WTC11 (cell line): ENCODE measurements around the gene ACVR2B. TPM values are rescaled to one million over a fixed set of nuclear protein-coding genes. Genes with fewer than 3 reads are reported as not detected.

ENCODE experiments used
- ATAC-seq: fragments of 200-7000 bp; cut with Tn5 transposase; 2 replicates; pipeline ENCODE4 v1.10.0; 2021; ENCODE audit warnings: mild to moderate bottlenecking, moderate library complexity
- CTCF ChIA-PET: fragments of 300-600 bp; sonication (Branson Sonifier 250); formaldehyde crosslinking; loops from one replicate; lab custom pipeline; 2021; ENCODE audit warnings: antibody characterized with exemption; lab: Charles Lee
- POLR2A ChIA-PET: fragments of 350-600 bp; sonication (Branson Sonifier 250); formaldehyde crosslinking; loops from one replicate; lab custom pipeline; 2021; ENCODE audit warnings: antibody characterized with exemption; lab: Charles Lee
- DNase-seq: peaks from one replicate; pipeline ENCODE4 v3.0.0; 2021; ENCODE audit warnings: low spot score
- H3K27ac Mint-ChIP-seq: 2 replicates; pipeline ENCODE4 v1.8.0; 2021; ENCODE audit warnings: mixed read lengths
- H3K27me3 Mint-ChIP-seq: 2 replicates; pipeline ENCODE4 v1.8.0; 2021; ENCODE audit warnings: low read depth, mild to moderate bottlenecking, moderate library complexity, mixed read lengths
- H3K36me3 Mint-ChIP-seq: 2 replicates; pipeline ENCODE4 v1.8.0; 2021; ENCODE audit warnings: mixed read lengths
- H3K4me1 Mint-ChIP-seq: 2 replicates; pipeline ENCODE4 v1.8.0; 2022; ENCODE audit warnings: mixed read lengths
- H3K4me3 Mint-ChIP-seq: 2 replicates; pipeline ENCODE4 v1.8.0; 2021; ENCODE audit warnings: mild to moderate bottlenecking, moderate library complexity, mixed read lengths
- H3K9me3 Mint-ChIP-seq: 2 replicates; pipeline ENCODE4 v1.8.0; 2021; ENCODE audit warnings: mixed read lengths
- AR ChIP-seq: fragments of 250-450 bp; sonication (Bioruptor Pico); IDR thresholded peaks from 2 replicates; pipeline ENCODE4 v1.9.0; 2021; ENCODE audit warnings: mild to moderate bottlenecking
- ATF6 ChIP-seq: sonication (generic); formaldehyde crosslinking; IDR thresholded peaks from 2 replicates; pipeline ENCODE4 v1.8.1; 2023; ENCODE audit warnings: mild to moderate bottlenecking, missing genetic modification reagents
- CTCF ChIP-seq: fragments of 200-600 bp; IDR thresholded peaks from 2 replicates; pipeline ENCODE4 v1.8.0; 2022; ENCODE audit warnings: antibody characterized with exemption
- FOXJ3 ChIP-seq: sonication (generic); formaldehyde crosslinking; IDR thresholded peaks from 2 replicates; pipeline ENCODE4 v1.9.0; 2021; ENCODE audit warnings: missing genetic modification reagents, mild to moderate bottlenecking, borderline replicate concordance
- IRF2 ChIP-seq: sonication (generic); formaldehyde crosslinking; IDR thresholded peaks from 2 replicates; pipeline ENCODE4 v1.8.0; 2022; ENCODE audit warnings: low read depth, missing genetic modification reagents, borderline replicate concordance
- KAT7 ChIP-seq: sonication (generic); formaldehyde crosslinking; IDR thresholded peaks from 2 replicates; pipeline ENCODE4 v1.8.1; 2023; ENCODE audit warnings: missing genetic modification reagents, mild to moderate bottlenecking, borderline replicate concordance
- TEAD4 ChIP-seq: sonication (generic); formaldehyde crosslinking; IDR thresholded peaks from 2 replicates; pipeline ENCODE4 v1.8.0; 2022; ENCODE audit warnings: mild to moderate bottlenecking, missing genetic modification reagents
- ZNF121 ChIP-seq: sonication (generic); formaldehyde crosslinking; IDR thresholded peaks from 2 replicates; pipeline ENCODE4 v1.8.0; 2023; ENCODE audit warnings: missing genetic modification reagents
- ZNF138 ChIP-seq: sonication (generic); formaldehyde crosslinking; conservative IDR thresholded peaks from 2 replicates; pipeline ENCODE4 v1.8.1; 2022; ENCODE audit warnings: mild to moderate bottlenecking, moderate library complexity, missing genetic modification reagents
- ZNF396 ChIP-seq: fragments of 250-450 bp; sonication (Bioruptor Pico); IDR thresholded peaks from 2 replicates; pipeline ENCODE4 v1.8.0; 2021; ENCODE audit warnings: mild to moderate bottlenecking, moderate library complexity, borderline replicate concordance
- ZNF423 ChIP-seq: fragments of 250-450 bp; sonication (Bioruptor Pico); IDR thresholded peaks from 2 replicates; pipeline ENCODE4 v2.1.2; 2022; ENCODE audit warnings: mild to moderate bottlenecking, moderate library complexity
- ZNF425 ChIP-seq: fragments of 250-450 bp; sonication (Bioruptor Pico); conservative IDR thresholded peaks from 2 replicates; pipeline ENCODE4 v1.9.0; 2021; ENCODE audit warnings: mild to moderate bottlenecking
- total RNA-seq: library from RNA; stranded (reverse); gene quantifications from 3 replicates; pipeline ENCODE4 v1.2.3, GENCODE V29; 2021
- TF ChIP-seq, protein P1 (sequence below): fragments of 250-450 bp; sonication (Bioruptor Pico); IDR thresholded peaks from 2 replicates; pipeline ENCODE4 v2.1.2; 2022; ENCODE audit warnings: mild to moderate bottlenecking, moderate library complexity
- TF ChIP-seq, protein P2 (sequence below): sonication (generic); formaldehyde crosslinking; IDR thresholded peaks from 2 replicates; pipeline ENCODE4 v1.8.1; 2022; ENCODE audit warnings: low read depth, missing genetic modification reagents, borderline replicate concordance
- TF ChIP-seq, protein P3 (sequence below): sonication (generic); formaldehyde crosslinking; IDR thresholded peaks from 2 replicates; pipeline ENCODE4 v1.8.0; 2022; ENCODE audit warnings: mild to moderate bottlenecking, missing genetic modification reagents
- TF ChIP-seq, protein P4 (sequence below): fragments of 250-450 bp; sonication (Bioruptor Pico); IDR thresholded peaks from 2 replicates; pipeline ENCODE4 v1.9.0; 2021; ENCODE audit warnings: moderate library complexity, mild to moderate bottlenecking, inconsistent platforms, borderline replicate concordance

Gene ACVR2B
- total RNA-seq, 1 experiment from 2014 or later: 104 TPM

GRCh38 chr3:38516669-38517068 is 63.0 kb downstream of the ACVR2B start (continued):
- no peak for TF ChIP-seq ZNF425 (CRISPR knock-in tag)
- TF ChIP-seq, all 79 proteins: peak for 0

DNA sequence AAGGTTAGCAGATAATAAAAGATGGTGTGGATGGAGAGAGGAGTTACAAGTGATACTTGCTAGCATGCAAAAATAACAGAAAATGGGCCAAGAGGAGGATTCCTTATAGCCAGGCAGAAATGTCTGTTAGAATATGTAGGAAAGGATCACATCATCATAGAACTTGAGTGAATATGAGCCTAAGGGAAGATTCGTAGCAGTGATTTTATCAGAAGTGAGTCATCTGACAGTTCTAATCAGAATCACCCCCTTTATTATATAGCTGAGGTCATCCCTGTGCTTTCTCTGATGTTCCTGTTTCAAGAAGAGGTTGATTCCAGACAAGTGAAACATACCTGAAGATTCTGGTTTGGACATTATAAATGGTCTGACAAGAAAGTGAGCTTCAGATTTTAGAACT is 65.3 kb downstream of the ACVR2B start:
- TF ChIP-seq TEAD4 (CRISPR knock-in tag): no peak
- TF ChIP-seq CTCF: no peak
- no peak for TF ChIP-seq IRF2 (CRISPR knock-in tag)
- TF ChIP-seq ZNF121 (CRISPR knock-in tag): no peak
- TF ChIP-seq, protein P1, sequence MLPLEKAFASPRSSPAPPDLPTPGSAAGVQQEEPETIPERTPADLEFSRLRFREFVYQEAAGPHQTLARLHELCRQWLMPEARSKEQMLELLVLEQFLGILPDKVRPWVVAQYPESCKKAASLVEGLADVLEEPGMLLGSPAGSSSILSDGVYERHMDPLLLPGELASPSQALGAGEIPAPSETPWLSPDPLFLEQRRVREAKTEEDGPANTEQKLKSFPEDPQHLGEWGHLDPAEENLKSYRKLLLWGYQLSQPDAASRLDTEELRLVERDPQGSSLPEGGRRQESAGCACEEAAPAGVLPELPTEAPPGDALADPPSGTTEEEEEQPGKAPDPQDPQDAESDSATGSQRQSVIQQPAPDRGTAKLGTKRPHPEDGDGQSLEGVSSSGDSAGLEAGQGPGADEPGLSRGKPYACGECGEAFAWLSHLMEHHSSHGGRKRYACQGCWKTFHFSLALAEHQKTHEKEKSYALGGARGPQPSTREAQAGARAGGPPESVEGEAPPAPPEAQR (CRISPR knock-in tag): no peak
- TF ChIP-seq, protein P2, sequence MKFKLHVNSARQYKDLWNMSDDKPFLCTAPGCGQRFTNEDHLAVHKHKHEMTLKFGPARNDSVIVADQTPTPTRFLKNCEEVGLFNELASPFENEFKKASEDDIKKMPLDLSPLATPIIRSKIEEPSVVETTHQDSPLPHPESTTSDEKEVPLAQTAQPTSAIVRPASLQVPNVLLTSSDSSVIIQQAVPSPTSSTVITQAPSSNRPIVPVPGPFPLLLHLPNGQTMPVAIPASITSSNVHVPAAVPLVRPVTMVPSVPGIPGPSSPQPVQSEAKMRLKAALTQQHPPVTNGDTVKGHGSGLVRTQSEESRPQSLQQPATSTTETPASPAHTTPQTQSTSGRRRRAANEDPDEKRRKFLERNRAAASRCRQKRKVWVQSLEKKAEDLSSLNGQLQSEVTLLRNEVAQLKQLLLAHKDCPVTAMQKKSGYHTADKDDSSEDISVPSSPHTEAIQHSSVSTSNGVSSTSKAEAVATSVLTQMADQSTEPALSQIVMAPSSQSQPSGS (CRISPR knock-in tag): no peak
- TF ChIP-seq, protein P3, sequence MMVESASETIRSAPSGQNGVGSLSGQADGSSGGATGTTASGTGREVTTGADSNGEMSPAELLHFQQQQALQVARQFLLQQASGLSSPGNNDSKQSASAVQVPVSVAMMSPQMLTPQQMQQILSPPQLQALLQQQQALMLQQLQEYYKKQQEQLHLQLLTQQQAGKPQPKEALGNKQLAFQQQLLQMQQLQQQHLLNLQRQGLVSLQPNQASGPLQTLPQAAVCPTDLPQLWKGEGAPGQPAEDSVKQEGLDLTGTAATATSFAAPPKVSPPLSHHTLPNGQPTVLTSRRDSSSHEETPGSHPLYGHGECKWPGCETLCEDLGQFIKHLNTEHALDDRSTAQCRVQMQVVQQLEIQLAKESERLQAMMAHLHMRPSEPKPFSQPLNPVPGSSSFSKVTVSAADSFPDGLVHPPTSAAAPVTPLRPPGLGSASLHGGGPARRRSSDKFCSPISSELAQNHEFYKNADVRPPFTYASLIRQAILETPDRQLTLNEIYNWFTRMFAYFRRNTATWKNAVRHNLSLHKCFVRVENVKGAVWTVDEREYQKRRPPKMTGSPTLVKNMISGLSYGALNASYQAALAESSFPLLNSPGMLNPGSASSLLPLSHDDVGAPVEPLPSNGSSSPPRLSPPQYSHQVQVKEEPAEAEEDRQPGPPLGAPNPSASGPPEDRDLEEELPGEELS: no peak
- no peak for TF ChIP-seq ZNF423
- TF ChIP-seq, protein P4, sequence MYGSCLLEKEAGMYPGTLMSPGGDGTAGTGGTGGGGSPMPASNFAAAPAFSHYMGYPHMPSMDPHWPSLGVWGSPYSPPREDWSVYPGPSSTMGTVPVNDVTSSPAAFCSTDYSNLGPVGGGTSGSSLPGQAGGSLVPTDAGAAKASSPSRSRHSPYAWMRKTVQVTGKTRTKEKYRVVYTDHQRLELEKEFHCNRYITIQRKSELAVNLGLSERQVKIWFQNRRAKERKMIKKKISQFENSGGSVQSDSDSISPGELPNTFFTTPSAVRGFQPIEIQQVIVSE: no peak
- TF ChIP-seq ZNF138 (CRISPR knock-in tag): no peak
- no peak for TF ChIP-seq KAT7
- no peak for TF ChIP-seq ZNF425 (CRISPR knock-in tag)
- TF ChIP-seq ZNF396 (CRISPR knock-in tag): no peak
- no peak for TF ChIP-seq ATF6 (CRISPR knock-in tag)
- no peak for TF ChIP-seq FOXJ3 (CRISPR knock-in tag)
- TF ChIP-seq AR (CRISPR knock-in tag): no peak
- Mint-ChIP-seq H3K9me3 (0 out of 2 replicates have a peak, but pooled peaks cover 4% of the 10 kb centered on the region), H3K27me3 (no peaks in the 10 kb centered on the region), H3K4me3 (no peak overlapping the region), H3K4me1 (peaks cover 36% of the 10 kb centered on the region), H3K36me3 (peaks cover 28% of the 10 kb centered on the region), H3K27ac (0 out of 2 replicates have a peak overlapping the region, but pooled peaks have one; percentile 2)
- DNase-seq (no peak), ATAC-seq (no peak)
- ChIA-PET POLR2A (no interaction called here), CTCF (interaction anchor here (1.0 to 6.1 kb wide), 5 partner anchors 10 to 140 kb away, joined by 3 to 198 read pairs (median 5); partner anchors contain the start of gene EXOG)
